ENCODE data around the gene PHLPP1. TPM values are rescaled to one million over a fixed set of nuclear protein-coding genes. Genes with fewer than 3 reads are reported as not detected.

Gene PHLPP1
- total RNA-seq, 2 experiments from 2014 or later, result 8.2 to 8.6 TPM

GRCh38 chr18:62749389-62749788, 34.0 kb downstream of the PHLPP1 start:
- Mint-ChIP-seq H3K27me3 (no peaks in the 10 kb centered on the region), H3K36me3 (ENCODE audit: low read depth) (no peaks in the 10 kb centered on the region), H3K9me3 (peaks cover 2% of the 10 kb centered on the region), H3K4me1 (ENCODE audit: low read depth) (peaks cover 23% of the 10 kb centered on the region), H3K27ac (no peak overlapping the region), H3K4me3 (no peak overlapping the region)
- TF ChIP-seq, protein P1, sequence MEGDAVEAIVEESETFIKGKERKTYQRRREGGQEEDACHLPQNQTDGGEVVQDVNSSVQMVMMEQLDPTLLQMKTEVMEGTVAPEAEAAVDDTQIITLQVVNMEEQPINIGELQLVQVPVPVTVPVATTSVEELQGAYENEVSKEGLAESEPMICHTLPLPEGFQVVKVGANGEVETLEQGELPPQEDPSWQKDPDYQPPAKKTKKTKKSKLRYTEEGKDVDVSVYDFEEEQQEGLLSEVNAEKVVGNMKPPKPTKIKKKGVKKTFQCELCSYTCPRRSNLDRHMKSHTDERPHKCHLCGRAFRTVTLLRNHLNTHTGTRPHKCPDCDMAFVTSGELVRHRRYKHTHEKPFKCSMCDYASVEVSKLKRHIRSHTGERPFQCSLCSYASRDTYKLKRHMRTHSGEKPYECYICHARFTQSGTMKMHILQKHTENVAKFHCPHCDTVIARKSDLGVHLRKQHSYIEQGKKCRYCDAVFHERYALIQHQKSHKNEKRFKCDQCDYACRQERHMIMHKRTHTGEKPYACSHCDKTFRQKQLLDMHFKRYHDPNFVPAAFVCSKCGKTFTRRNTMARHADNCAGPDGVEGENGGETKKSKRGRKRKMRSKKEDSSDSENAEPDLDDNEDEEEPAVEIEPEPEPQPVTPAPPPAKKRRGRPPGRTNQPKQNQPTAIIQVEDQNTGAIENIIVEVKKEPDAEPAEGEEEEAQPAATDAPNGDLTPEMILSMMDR (IDR thresholded peaks at IDR 0.05), result no peak
- intact Hi-C loops (cut with micrococcal nuclease), result no loop called here
- ChIA-PET POLR2A (no interaction called here), CTCF (no interaction called here)
- ATAC-seq (no peak), DNase-seq (no peak)

GRCh38 chr18:62751341-62751821, 36.0 kb downstream of the PHLPP1 start:
- DNase-seq (peak; percentile 6), ATAC-seq (no peak)
- ChIA-PET CTCF (interaction anchor here (1.5 kb wide), 1 partner anchor 9 kb away, joined by 4 read pairs; no protein-coding TSS in a partner anchor), POLR2A (no interaction called here)
- Mint-ChIP-seq H3K36me3 (ENCODE audit: low read depth) (no peaks in the 10 kb centered on the region), H3K4me1 (ENCODE audit: low read depth) (peaks cover 15% of the 10 kb centered on the region), H3K27ac (no peak overlapping the region), H3K27me3 (no peaks in the 10 kb centered on the region), H3K4me3 (no peak overlapping the region), H3K9me3 (peaks cover 2% of the 10 kb centered on the region)
- TF ChIP-seq, protein P1 (IDR thresholded peaks at IDR 0.05), result no peak
- intact Hi-C loops (cut with micrococcal nuclease), result no loop called here

DNA sequence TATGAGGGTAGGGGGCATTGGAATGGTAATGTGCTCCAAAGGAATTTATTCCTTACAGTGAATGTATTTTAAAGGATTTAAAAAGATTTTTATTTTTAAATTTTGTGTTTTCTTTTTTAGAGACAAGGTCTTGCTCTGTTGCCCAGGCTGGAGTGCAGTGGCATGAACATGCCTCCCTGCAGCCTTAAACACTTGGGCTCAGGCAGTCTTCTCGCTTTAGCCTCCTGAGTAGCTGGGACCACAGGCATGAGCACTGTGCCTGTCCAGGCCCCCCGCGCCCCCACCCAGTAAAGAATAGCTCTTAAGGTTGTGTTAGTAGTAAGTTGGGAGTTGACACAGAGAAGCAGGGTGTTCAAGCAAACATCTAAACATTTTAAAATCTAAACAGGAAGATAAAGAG, 36.6 kb downstream of the PHLPP1 start:
- DNase-seq, result no peak
- CTCF ChIA-PET, result interaction anchor here (1.5 kb wide), 1 partner anchor 10 kb away, joined by 4 read pairs; no protein-coding TSS in a partner anchor
- peaks cover 2% of the 10 kb centered on the region for H3K9me3 Mint-ChIP-seq
- H3K27me3 Mint-ChIP-seq, result no peaks in the 10 kb centered on the region
- H3K4me1 Mint-ChIP-seq (ENCODE audit: low read depth), result peaks cover 15% of the 10 kb centered on the region
- H3K36me3 Mint-ChIP-seq (ENCODE audit: low read depth), result no peaks in the 10 kb centered on the region
- no peak overlapping the region for H3K4me3 Mint-ChIP-seq
- POLR2A ChIA-PET, result no interaction called here
- no peak for ATAC-seq
- H3K27ac Mint-ChIP-seq, result no peak overlapping the region
- intact Hi-C loops (cut with micrococcal nuclease), result no loop called here
- TF ChIP-seq, protein P1 (IDR thresholded peaks at IDR 0.05), result no peak

DNA sequence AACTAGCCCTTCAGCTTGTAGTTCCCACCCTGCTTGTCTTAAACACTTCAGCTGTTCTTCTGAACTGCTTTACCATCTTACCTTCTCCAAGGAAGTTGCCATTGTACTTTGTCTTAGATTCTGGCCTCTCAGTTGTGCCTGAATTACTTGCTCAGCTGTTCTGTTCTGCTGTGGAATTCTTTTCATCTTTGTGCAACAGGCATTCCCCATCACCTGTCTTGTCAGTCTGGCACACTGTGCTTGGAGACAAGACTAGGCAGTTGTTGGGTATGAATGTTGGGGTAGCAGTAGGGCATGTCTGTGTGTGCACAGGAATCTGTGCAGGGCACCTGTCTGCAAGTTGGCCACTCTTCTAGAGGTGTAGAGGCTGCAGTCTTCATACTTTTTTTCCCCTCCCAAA, 38.7 kb downstream of the PHLPP1 start:
- CTCF ChIA-PET, result interaction anchor here (1.4 kb wide), 1 partner anchor 9 kb away, joined by 4 read pairs; no protein-coding TSS in a partner anchor
- intact Hi-C loops (cut with micrococcal nuclease), result no loop called here
- Mint-ChIP-seq H3K4me3 (no peak overlapping the region), H3K36me3 (ENCODE audit: low read depth) (no peaks in the 10 kb centered on the region), H3K4me1 (ENCODE audit: low read depth) (peaks cover 15% of the 10 kb centered on the region), H3K27ac (no peak overlapping the region), H3K9me3 (peaks cover 2% of the 10 kb centered on the region), H3K27me3 (no peaks in the 10 kb centered on the region)
- POLR2A ChIA-PET, result no interaction called here
- TF ChIP-seq, protein P1 (IDR thresholded peaks at IDR 0.05), result no peak
- ATAC-seq, result no peak
- DNase-seq, result no peak

DNA sequence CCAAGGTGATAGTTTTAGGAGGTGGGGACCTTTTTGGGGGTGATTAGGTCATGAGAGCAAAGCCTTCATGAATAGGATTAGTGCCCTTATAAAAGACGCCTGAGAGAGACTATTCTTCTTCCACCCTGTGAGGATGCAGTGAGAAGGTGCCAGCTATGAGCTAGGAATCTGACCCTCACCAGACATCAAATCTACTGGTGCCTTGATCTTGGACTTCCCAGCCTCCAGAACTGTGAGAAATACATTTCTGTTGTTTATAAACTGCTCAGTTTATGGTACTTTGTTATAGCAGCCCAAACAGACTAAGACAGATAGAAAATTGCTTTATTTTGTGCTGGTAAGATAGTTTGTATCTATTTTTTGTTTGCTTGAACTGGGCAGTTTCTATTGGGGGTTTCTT, 40.1 kb downstream of the PHLPP1 start:
- CTCF ChIA-PET, result interaction anchor here (1.4 kb wide), 1 partner anchor 11 kb away, joined by 4 read pairs; no protein-coding TSS in a partner anchor
- no peak for DNase-seq
- intact Hi-C loops (cut with micrococcal nuclease), result no loop called here
- no peak for ATAC-seq
- TF ChIP-seq, protein P1 (IDR thresholded peaks at IDR 0.05), result no peak
- no peaks in the 10 kb centered on the region for H3K27me3 Mint-ChIP-seq
- no peaks in the 10 kb centered on the region for H3K9me3 Mint-ChIP-seq
- H3K36me3 Mint-ChIP-seq (ENCODE audit: low read depth), result no peaks in the 10 kb centered on the region
- H3K4me3 Mint-ChIP-seq, result no peak overlapping the region
- no peak overlapping the region for H3K27ac Mint-ChIP-seq
- POLR2A ChIA-PET, result no interaction called here
- H3K4me1 Mint-ChIP-seq (ENCODE audit: low read depth), result peaks cover 13% of the 10 kb centered on the region

Measured in activated CD8-positive, alpha-beta T cell treated with anti-CD3 and anti-CD28 coated beads for 36 hours (primary cell).